Measurements from ENCODE around the gene DGKA. TPM values are rescaled to one million over a fixed set of nuclear protein-coding genes. Genes with fewer than 3 reads are reported as not detected.

The DGKA gene
- total and polyA plus RNA-seq, 2 donors from 2014 or later, result 13.2 to 68.2 TPM

Other genes with a start within 250 kb of the DGKA start
- 66.3 TPM for gene ITGA7, start 223.3 kb upstream of the DGKA start, total RNA-seq
- gene ITGA7, start 223.3 kb upstream of the DGKA start, polyA plus RNA-seq (ENCODE audit: insufficient read depth, low read depth, low replicate concordance), result 26.2 TPM
- 116 TPM for gene BLOC1S1, start 215.1 kb upstream of the DGKA start, total RNA-seq
- gene BLOC1S1, start 215.1 kb upstream of the DGKA start, polyA plus RNA-seq (ENCODE audit: insufficient read depth, low read depth, low replicate concordance), result 451 TPM
- 11.1 TPM for gene RDH5, start 210.8 kb upstream of the DGKA start, total RNA-seq
- gene RDH5, start 210.8 kb upstream of the DGKA start, polyA plus RNA-seq (ENCODE audit: insufficient read depth, low read depth, low replicate concordance), result 30.2 TPM
- gene CD63, start 202.2 kb upstream of the DGKA start, total RNA-seq, result 1,130 TPM
- 1,381 TPM for gene CD63, start 202.2 kb upstream of the DGKA start, polyA plus RNA-seq (ENCODE audit: insufficient read depth, low read depth, low replicate concordance)
- 6.2 TPM for gene GDF11, start 188.0 kb upstream of the DGKA start, total RNA-seq
- 3.4 TPM for gene GDF11, start 188.0 kb upstream of the DGKA start, polyA plus RNA-seq (ENCODE audit: insufficient read depth, low read depth, low replicate concordance)
- 51.1 TPM for gene SARNP, start 113.4 kb upstream of the DGKA start, total RNA-seq
- gene SARNP, start 113.4 kb upstream of the DGKA start, polyA plus RNA-seq (ENCODE audit: insufficient read depth, low read depth, low replicate concordance), result 109 TPM
- gene ORMDL2, start 113.1 kb upstream of the DGKA start, total RNA-seq, result 51.2 TPM
- 75.9 TPM for gene ORMDL2, start 113.1 kb upstream of the DGKA start, polyA plus RNA-seq (ENCODE audit: insufficient read depth, low read depth, low replicate concordance)
- 37.9 TPM for gene DNAJC14, start 101.6 kb upstream of the DGKA start, total RNA-seq
- gene DNAJC14, start 101.6 kb upstream of the DGKA start, polyA plus RNA-seq (ENCODE audit: insufficient read depth, low read depth, low replicate concordance), result 18.9 TPM
- gene MMP19, start 88.2 kb upstream of the DGKA start, total RNA-seq, result 8.8 TPM
- gene MMP19, start 88.2 kb upstream of the DGKA start, polyA plus RNA-seq (ENCODE audit: insufficient read depth, low read depth, low replicate concordance), result 2.0 TPM
- gene PYM1, start 3.3 kb upstream of the DGKA start, total RNA-seq, result 29.0 TPM
- 39.7 TPM for gene PYM1, start 3.3 kb upstream of the DGKA start, polyA plus RNA-seq (ENCODE audit: insufficient read depth, low read depth, low replicate concordance)
- 1.7 TPM for gene PMEL, start 34.9 kb downstream of the DGKA start, total RNA-seq
- 3.5 TPM for gene PMEL, start 34.9 kb downstream of the DGKA start, polyA plus RNA-seq (ENCODE audit: insufficient read depth, low read depth, low replicate concordance)
- 23.2 TPM for gene CDK2, start 35.7 kb downstream of the DGKA start, total RNA-seq
- gene CDK2, start 35.7 kb downstream of the DGKA start, polyA plus RNA-seq (ENCODE audit: insufficient read depth, low read depth, low replicate concordance), result 7.6 TPM
- gene RAB5B, start 42.9 kb downstream of the DGKA start, total RNA-seq, result 112 TPM
- gene RAB5B, start 42.9 kb downstream of the DGKA start, polyA plus RNA-seq (ENCODE audit: insufficient read depth, low read depth, low replicate concordance), result 72.5 TPM
- gene SUOX, start 66.1 kb downstream of the DGKA start, total RNA-seq, result 33.1 TPM
- 61.1 TPM for gene SUOX, start 66.1 kb downstream of the DGKA start, polyA plus RNA-seq (ENCODE audit: insufficient read depth, low read depth, low replicate concordance)
- 9.4 TPM for gene IKZF4, start 89.9 kb downstream of the DGKA start, total RNA-seq
- gene IKZF4, start 89.9 kb downstream of the DGKA start, polyA plus RNA-seq (ENCODE audit: insufficient read depth, low read depth, low replicate concordance), result 2.7 TPM
- 46.7 TPM for gene RPS26, start 110.8 kb downstream of the DGKA start, total RNA-seq
- 637 TPM for gene RPS26, start 110.8 kb downstream of the DGKA start, polyA plus RNA-seq (ENCODE audit: insufficient read depth, low read depth, low replicate concordance)
- gene ERBB3, start 149.0 kb downstream of the DGKA start, total RNA-seq, result 58.1 TPM
- 31.5 TPM for gene ERBB3, start 149.0 kb downstream of the DGKA start, polyA plus RNA-seq (ENCODE audit: insufficient read depth, low read depth, low replicate concordance)
- gene PA2G4, start 173.4 kb downstream of the DGKA start, total RNA-seq, result 76.8 TPM
- gene PA2G4, start 173.4 kb downstream of the DGKA start, polyA plus RNA-seq (ENCODE audit: insufficient read depth, low read depth, low replicate concordance), result 72.4 TPM
- 2,987 TPM for gene RPL41, start 185.5 kb downstream of the DGKA start, total RNA-seq
- gene RPL41, start 185.5 kb downstream of the DGKA start, polyA plus RNA-seq (ENCODE audit: insufficient read depth, low read depth, low replicate concordance), result 5,602 TPM
- gene ZC3H10, start 187.1 kb downstream of the DGKA start, total RNA-seq, result 8.6 TPM
- 2.4 TPM for gene ZC3H10, start 187.1 kb downstream of the DGKA start, polyA plus RNA-seq (ENCODE audit: insufficient read depth, low read depth, low replicate concordance)
- 104 TPM for gene ESYT1, start 197.1 kb downstream of the DGKA start, total RNA-seq
- gene ESYT1, start 197.1 kb downstream of the DGKA start, polyA plus RNA-seq (ENCODE audit: insufficient read depth, low read depth, low replicate concordance), result 40.4 TPM
- gene MYL6B, start 221.4 kb downstream of the DGKA start, total RNA-seq, result 48.2 TPM
- gene MYL6B, start 221.4 kb downstream of the DGKA start, polyA plus RNA-seq (ENCODE audit: insufficient read depth, low read depth, low replicate concordance), result 142 TPM
- gene MYL6, start 227.2 kb downstream of the DGKA start, total RNA-seq, result 1,630 TPM
- 4,190 TPM for gene MYL6, start 227.2 kb downstream of the DGKA start, polyA plus RNA-seq (ENCODE audit: insufficient read depth, low read depth, low replicate concordance)

Data from kidney (tissue), 2 donors.